Activated T-cell treated with anti-CD3 and anti-CD28 coated beads for 48 hours (primary cell): ENCODE data around the gene MYOZ3.

ENCODE experiments used
- DNase-seq: peaks from one replicate; pipeline ENCODE4 v3.0.0-alpha.2; 2020; ENCODE audit warnings: low read depth

The MYOZ3 gene

GRCh38 chr5:150661086-150661485, at the start of gene MYOZ3:
TSS of gene MYOZ3 (plus strand) at chr5:150661251. CDS start at chr5:150662942, 1,691 bp downstream.
- DNase-seq = no peak

- DNase-seq = no peak
Measured at GRCh38 chr5:150612405-150612804, 48.6 kb upstream of the MYOZ3 start.

- no peak for DNase-seq
Measured at GRCh38 chr5:150612905-150613670, 48.0 kb upstream of the MYOZ3 start.

GRCh38 chr5:150613991-150614660, 46.9 kb upstream of the MYOZ3 start:
- no peak for DNase-seq

- no peak for DNase-seq
Measured at GRCh38 chr5:150614661-150615060, 46.4 kb upstream of the MYOZ3 start.

- DNase-seq = no peak
Measured at GRCh38 chr5:150615141-150615699, 45.8 kb upstream of the MYOZ3 start.

- no peak for DNase-seq
Measured at GRCh38 chr5:150616024-150616470, 45.0 kb upstream of the MYOZ3 start.

GRCh38 chr5:150616506-150616905, 44.5 kb upstream of the MYOZ3 start:
- DNase-seq = no peak

GRCh38 chr5:150618163-150618562, 42.9 kb upstream of the MYOZ3 start:
- no peak for DNase-seq

- no peak for DNase-seq
Measured at GRCh38 chr5:150618588-150619281, 42.3 kb upstream of the MYOZ3 start.

GRCh38 chr5:150619359-150620230, 41.5 kb upstream of the MYOZ3 start:
- no peak for DNase-seq

GRCh38 chr5:150621301-150621700, 39.8 kb upstream of the MYOZ3 start:
- no peak for DNase-seq

- DNase-seq = no peak
Measured at GRCh38 chr5:150622157-150622556, 38.9 kb upstream of the MYOZ3 start.

GRCh38 chr5:150623152-150623877, 37.7 kb upstream of the MYOZ3 start:
- DNase-seq = no peak

- no peak for DNase-seq
Measured at GRCh38 chr5:150623878-150624216, 37.2 kb upstream of the MYOZ3 start.

GRCh38 chr5:150624334-150625163, 36.5 kb upstream of the MYOZ3 start:
- DNase-seq = peak; percentile 15

GRCh38 chr5:150625164-150625535, 35.9 kb upstream of the MYOZ3 start:
- no peak for DNase-seq

GRCh38 chr5:150625831-150626746, 35.0 kb upstream of the MYOZ3 start:
- DNase-seq = no peak

GRCh38 chr5:150626853-150627276, 34.2 kb upstream of the MYOZ3 start:
- DNase-seq = no peak
